K562 (cell line): ENCODE data around the gene SOX6. TPM values are rescaled to one million over a fixed set of nuclear protein-coding genes. Genes with fewer than 3 reads are reported as not detected.

Source experiments
- ATAC-seq: fragments of 200-7000 bp; cut with Tn5 transposase; 3 replicates; pipeline ENCODE4 v1.9.1; 2020; ENCODE audit warnings: moderate library complexity
- BruUV-seq: library from RNA; stranded (reverse); fragments of 400-500 nt; replicated peaks from 2 replicates; lab custom pipeline; 2021; lab: Mats Ljungman, UMichigan
- CTCF ChIA-PET: fragments of 300-600 bp; formaldehyde crosslinking; extraction: SDS; loops from one replicate; lab custom pipeline; 2021; ENCODE audit warnings: low intra/inter-chr PET ratio; lab: Yijun Ruan, JAX
- POLR2A ChIA-PET: fragments of 300-600, 350-650 bp; sonication (Branson Sonifier 250); formaldehyde crosslinking; extraction: SDS; loops from one replicate; lab custom pipeline; 2021; ENCODE audit warnings: antibody characterized with exemption, inconsistent platforms; lab: Yijun Ruan, JAX
- DNase-seq, 4 experiments: peaks; one replicate each; pipeline versions ENCODE4 v3.0.0 to v3.0.0-alpha.2; 2011 to 2018; ENCODE audit warnings: low spot score in 3 of 4, mixed read lengths in 3 of 4; ENCODE audit errors: extremely low read depth in 1 of 4
- FAIRE-seq: peaks from 2 replicates; lab custom pipeline; 2011; peaks lifted over from hg19 to GRCh38; lab: Jason Lieb, UNC
- H2AFZ ChIP-seq: 2 replicates; pipeline ENCODE4 v1.6.0; 2011; ENCODE audit warnings: low read depth, low read length, control low read depth, inconsistent platforms
- H3K27ac ChIP-seq: fragments of 200-600 bp; 3 replicates; pipeline ENCODE4 v1.8.0; 2011; ENCODE audit warnings: low read depth, mild to moderate bottlenecking, control low read depth, inconsistent platforms, low read length, moderate library complexity, mixed read lengths; ENCODE audit errors: extremely low read depth
- H3K27me3 ChIP-seq, 2 experiments: fragments of 300-600 bp in 1 of 2; 2 replicates in 1 of 2; 3 replicates in 1 of 2; pipeline versions ENCODE4 v1.6.0 to v1.8.0; 2011; ENCODE audit warnings: inconsistent platforms in 2 of 2, low read length in 2 of 2, mild to moderate bottlenecking in 1 of 2, mixed read lengths in 1 of 2, moderate library complexity in 1 of 2; ENCODE audit not compliant: control insufficient read depth in 2 of 2, insufficient read depth in 2 of 2
- H3K36me3 ChIP-seq: fragments of 300-600 bp; 3 replicates; pipeline ENCODE4 v1.8.0; 2011; ENCODE audit warnings: mild to moderate bottlenecking, low read length, inconsistent platforms; ENCODE audit not compliant: control insufficient read depth, insufficient read depth
- H3K4me1 ChIP-seq, 2 experiments: fragments of 200-600 bp in 1 of 2; replicated peaks in 1 of 2; 2 replicates in 1 of 2; 3 replicates in 1 of 2; pipeline versions ENCODE4 v1.5.1 to v1.8.0; 2011; ENCODE audit warnings: inconsistent platforms in 2 of 2, low read length in 2 of 2, mild to moderate bottlenecking in 1 of 2, mixed read lengths in 1 of 2, moderate library complexity in 1 of 2; ENCODE audit not compliant: control insufficient read depth in 2 of 2, insufficient read depth in 2 of 2
- H3K4me2 ChIP-seq: 2 replicates; pipeline ENCODE4 v1.6.1; 2011; ENCODE audit warnings: low read length, control low read depth, inconsistent platforms, mixed read lengths; ENCODE audit not compliant: insufficient read depth
- H3K4me3 ChIP-seq: fragments of 200-600 bp; sonication (generic), shearing (Covaris generic); 2 replicates; pipeline ENCODE4 v1.5.1; 2016; ENCODE audit warnings: control low read depth, inconsistent platforms
- H3K79me2 ChIP-seq: fragments of 200-600 bp; 3 replicates; pipeline ENCODE4 v1.8.0; 2011; ENCODE audit warnings: low read length, inconsistent platforms; ENCODE audit not compliant: control insufficient read depth, insufficient read depth
- H3K9ac ChIP-seq, 2 experiments: 2 replicates each; pipeline versions ENCODE4 v1.6.0 to v1.6.1; 2011; ENCODE audit warnings: low read depth in 2 of 2, low read length in 2 of 2, control low read depth in 1 of 2, inconsistent platforms in 1 of 2, mild to moderate bottlenecking in 1 of 2, mixed read lengths in 1 of 2; ENCODE audit not compliant: insufficient read depth in 1 of 2
- H3K9me1 ChIP-seq: one replicate; pipeline ENCODE4 v1.6.0; 2011; ENCODE audit warnings: inconsistent platforms, mild to moderate bottlenecking, low read length, moderate library complexity; ENCODE audit not compliant: control insufficient read depth, insufficient read depth
- H3K9me3 ChIP-seq: replicated peaks from 2 replicates; pipeline ENCODE4 v1.5.1; 2011; ENCODE audit warnings: low read depth, low read length, inconsistent platforms; ENCODE audit not compliant: control insufficient read depth, insufficient read depth
- H4K20me1 ChIP-seq: replicated peaks from 2 replicates; pipeline ENCODE4 v1.6.1; 2011; ENCODE audit warnings: low read length, inconsistent platforms, mixed read lengths; ENCODE audit not compliant: control insufficient read depth, insufficient read depth
- CBX8 ChIP-seq: fragments of 200-600 bp; sonication (generic); IDR thresholded peaks from 2 replicates; pipeline ENCODE4 v1.6.1; 2012; ENCODE audit warnings: borderline replicate concordance, mixed run types, low read depth, mild to moderate bottlenecking, moderate library complexity, mixed read lengths, low read length, control low read depth, inconsistent platforms; ENCODE audit not compliant: poor library complexity, severe bottlenecking; ENCODE audit errors: extremely low read depth
- DPF2 ChIP-seq: fragments of 450-650 bp; IDR thresholded peaks from 2 replicates; pipeline ENCODE4 v1.6.1; 2016
- ESRRA ChIP-seq: fragments of 450-650 bp; IDR thresholded peaks from 2 replicates; pipeline ENCODE4 v1.6.1; 2014; ENCODE audit warnings: low read depth, mild to moderate bottlenecking, moderate library complexity, borderline replicate concordance
- GATAD2A ChIP-seq: fragments of 450-650 bp; IDR thresholded peaks from 2 replicates; pipeline ENCODE4 v1.6.1; 2017
- HNRNPH1 ChIP-seq: fragments of 200-400 bp; formaldehyde crosslinking; optimal IDR thresholded peaks from 2 replicates; pipeline ENCODE3; 2017; ENCODE audit warnings: low read depth, mild to moderate bottlenecking, low read length, moderate library complexity
- NFRKB ChIP-seq: fragments of 450-650 bp; IDR thresholded peaks from 2 replicates; pipeline ENCODE4 v1.6.1; 2016; ENCODE audit warnings: low read depth
- RBM17 ChIP-seq: fragments of 200-400 bp; formaldehyde crosslinking; IDR thresholded peaks from 2 replicates; pipeline ENCODE4 v1.6.1; 2017; ENCODE audit warnings: low read depth, mild to moderate bottlenecking, low read length, borderline replicate concordance
- SETDB1 ChIP-seq: IDR thresholded peaks from one replicate; pipeline ENCODE4 v1.6.1; 2012; ENCODE audit warnings: low read length, control low read depth, inconsistent platforms
- SIN3A ChIP-seq, 2 experiments: fragments of 150-350 bp in 1 of 2; IDR thresholded peaks; 2 replicates each; pipeline ENCODE4 v1.6.1; 2011 to 2016; ENCODE audit warnings: borderline replicate concordance in 2 of 2, low read depth in 2 of 2, low read length in 2 of 2, mild to moderate bottlenecking in 2 of 2, moderate library complexity in 2 of 2; ENCODE audit not compliant: control insufficient read depth in 1 of 2
- SNIP1 ChIP-seq: fragments of 450-650 bp; IDR thresholded peaks from 2 replicates; pipeline ENCODE4 v1.7.1; 2017; ENCODE audit warnings: low read depth, mild to moderate bottlenecking
- ZBTB1 ChIP-seq: sonication (generic); formaldehyde crosslinking; IDR thresholded peaks from 2 replicates; pipeline ENCODE4 v1.8.1; 2023; ENCODE audit warnings: missing genetic modification reagents, low read depth, mild to moderate bottlenecking, borderline replicate concordance
- ZFP1 ChIP-seq: fragments of 450-650 bp; formaldehyde crosslinking; IDR thresholded peaks from 2 replicates; pipeline ENCODE4 v1.4.0; 2020; ENCODE audit warnings: mild to moderate bottlenecking, mixed read lengths
- ZNF277 ChIP-seq: fragments of 250-450 bp; sonication (Bioruptor Pico); IDR thresholded peaks from 2 replicates; pipeline ENCODE4 v1.8.0; 2022; ENCODE audit warnings: inconsistent platforms, mild to moderate bottlenecking, moderate library complexity, borderline replicate concordance
- ZNF324 ChIP-seq: fragments of 250-450 bp; sonication (Bioruptor Pico); IDR thresholded peaks from 2 replicates; pipeline ENCODE4 v1.4.0; 2020; ENCODE audit warnings: mild to moderate bottlenecking
- in situ Hi-C: fragments of 300-500 bp; cut with MboI; formaldehyde crosslinking; loops from 4 replicates; pipeline ENCODE4 v1.15.0; 2018; ENCODE audit warnings: inconsistent platforms, mixed read lengths
- intact Hi-C: fragments of 100-400 bp; cut with micrococcal nuclease; formaldehyde crosslinking; loops from 2 replicates; pipeline ENCODE4 v1.14.2; 2022
- polyA plus RNA-seq, 8 experiments: library from polyadenylated mRNA; depleted of rRNA in 4 of 8; stranded (reverse) in 5 of 8; unstranded in 3 of 8; fragments of >200 nt; fragmentation: Nextera tagmentation in 2 of 8; fragmentation: Illumina TruSeq in 1 of 8; extraction: Ambion mirVana in 2 of 8; extraction: Trizol in 1 of 8; gene quantifications; 2 replicates each; pipeline versions ENCODE4 v1.2.1 to v1.2.3, GENCODE V29; 2011 to 2014; ENCODE audit warnings: inconsistent platforms in 1 of 8, missing spikeins in 1 of 8
- total RNA-seq, 7 experiments: library from RNA; depleted of rRNA in 6 of 7; stranded (reverse); fragments of >200 nt in 6 of 7; fragmentation: Illumina TruSeq in 2 of 7; extraction: Trizol in 2 of 7; gene quantifications; 2 replicates each; pipeline versions ENCODE4 v1.2.1 to v1.2.3, GENCODE V29; 2011 to 2021; ENCODE audit warnings: low replicate concordance in 1 of 7
- TF ChIP-seq, protein P1 (sequence below): fragments of 450-650 bp; IDR thresholded peaks from 2 replicates; pipeline ENCODE4 v1.6.1; 2017; ENCODE audit warnings: antibody characterized with exemption, mild to moderate bottlenecking
- TF ChIP-seq, protein P2 (sequence below): sonication (generic); IDR thresholded peaks from 2 replicates; pipeline ENCODE4 v1.6.1; 2016

SOX6 gene
- total and polyA plus RNA-seq, 9 of the 15 experiments (the other 6 are each of a cell fraction or from before 2014, with no cell fraction given) = 0.89 to 8.7 (median 5.7) TPM

GRCh38 chr11:16380941-16381568 lies 24.7 kb upstream of the SOX6 start:
- ChIA-PET CTCF (no interaction called here), POLR2A (no interaction called here)
- BruUV-seq = no TSS peak
- Histone ChIP-seq H3K36me3 (no peaks in the 10 kb centered on the region), H3K79me2 (peaks cover 6% of the 10 kb centered on the region; the same call in 1 of the 3 replicates), H3K9me3 (no peaks in the 10 kb centered on the region), H3K9ac (peak overlapping the region in 1 of 2 experiments; percentile 51; a peak in 2 of 4 replicates), H3K4me3 (no peak overlapping the region), H3K4me2 (peak overlapping the region; percentile 19; the same call in 1 of the 2 replicates), H3K27me3 (no peaks in the 10 kb centered on the region), H2AFZ (peak overlapping the region; percentile 81; the same call in 1 of the 2 replicates), H3K9me1 (no peaks in the 10 kb centered on the region), H3K27ac (peak overlapping the region; percentile 62; the same call in 2 of the 3 replicates), H4K20me1 (no peaks in the 10 kb centered on the region), H3K4me1 (peaks cover 0 to 15% of the 10 kb centered on the region in 2 experiments; a peak in 3 of 5 replicates)
- DNase-seq (peak in 1 of 4 experiments; percentile 35), FAIRE-seq (no peak), ATAC-seq (peak; percentile 6; the same call in 2 of the 3 replicates)
- intact Hi-C loops = loop anchor here (5.0 to 10.0 kb wide), 2 partner anchors 64 to 221 kb away; no protein-coding TSS in a partner anchor
- in situ Hi-C loops = no loop called here
- TF ChIP-seq SNIP1 = no peak
- TF ChIP-seq NFRKB = no peak
- TF ChIP-seq, protein P1, sequence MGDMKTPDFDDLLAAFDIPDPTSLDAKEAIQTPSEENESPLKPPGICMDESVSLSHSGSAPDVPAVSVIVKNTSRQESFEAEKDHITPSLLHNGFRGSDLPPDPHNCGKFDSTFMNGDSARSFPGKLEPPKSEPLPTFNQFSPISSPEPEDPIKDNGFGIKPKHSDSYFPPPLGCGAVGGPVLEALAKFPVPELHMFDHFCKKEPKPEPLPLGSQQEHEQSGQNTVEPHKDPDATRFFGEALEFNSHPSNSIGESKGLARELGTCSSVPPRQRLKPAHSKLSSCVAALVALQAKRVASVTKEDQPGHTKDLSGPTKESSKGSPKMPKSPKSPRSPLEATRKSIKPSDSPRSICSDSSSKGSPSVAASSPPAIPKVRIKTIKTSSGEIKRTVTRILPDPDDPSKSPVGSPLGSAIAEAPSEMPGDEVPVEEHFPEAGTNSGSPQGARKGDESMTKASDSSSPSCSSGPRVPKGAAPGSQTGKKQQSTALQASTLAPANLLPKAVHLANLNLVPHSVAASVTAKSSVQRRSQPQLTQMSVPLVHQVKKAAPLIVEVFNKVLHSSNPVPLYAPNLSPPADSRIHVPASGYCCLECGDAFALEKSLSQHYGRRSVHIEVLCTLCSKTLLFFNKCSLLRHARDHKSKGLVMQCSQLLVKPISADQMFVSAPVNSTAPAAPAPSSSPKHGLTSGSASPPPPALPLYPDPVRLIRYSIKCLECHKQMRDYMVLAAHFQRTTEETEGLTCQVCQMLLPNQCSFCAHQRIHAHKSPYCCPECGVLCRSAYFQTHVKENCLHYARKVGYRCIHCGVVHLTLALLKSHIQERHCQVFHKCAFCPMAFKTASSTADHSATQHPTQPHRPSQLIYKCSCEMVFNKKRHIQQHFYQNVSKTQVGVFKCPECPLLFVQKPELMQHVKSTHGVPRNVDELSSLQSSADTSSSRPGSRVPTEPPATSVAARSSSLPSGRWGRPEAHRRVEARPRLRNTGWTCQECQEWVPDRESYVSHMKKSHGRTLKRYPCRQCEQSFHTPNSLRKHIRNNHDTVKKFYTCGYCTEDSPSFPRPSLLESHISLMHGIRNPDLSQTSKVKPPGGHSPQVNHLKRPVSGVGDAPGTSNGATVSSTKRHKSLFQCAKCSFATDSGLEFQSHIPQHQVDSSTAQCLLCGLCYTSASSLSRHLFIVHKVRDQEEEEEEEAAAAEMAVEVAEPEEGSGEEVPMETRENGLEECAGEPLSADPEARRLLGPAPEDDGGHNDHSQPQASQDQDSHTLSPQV = no peak
- TF ChIP-seq, protein P2, sequence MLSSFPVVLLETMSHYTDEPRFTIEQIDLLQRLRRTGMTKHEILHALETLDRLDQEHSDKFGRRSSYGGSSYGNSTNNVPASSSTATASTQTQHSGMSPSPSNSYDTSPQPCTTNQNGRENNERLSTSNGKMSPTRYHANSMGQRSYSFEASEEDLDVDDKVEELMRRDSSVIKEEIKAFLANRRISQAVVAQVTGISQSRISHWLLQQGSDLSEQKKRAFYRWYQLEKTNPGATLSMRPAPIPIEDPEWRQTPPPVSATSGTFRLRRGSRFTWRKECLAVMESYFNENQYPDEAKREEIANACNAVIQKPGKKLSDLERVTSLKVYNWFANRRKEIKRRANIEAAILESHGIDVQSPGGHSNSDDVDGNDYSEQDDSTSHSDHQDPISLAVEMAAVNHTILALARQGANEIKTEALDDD = peak; percentile 67
- TF ChIP-seq ESRRA = no peak
- no peak for TF ChIP-seq ZNF277 (CRISPR knock-in tag)
- TF ChIP-seq HNRNPH1 = no peak
- TF ChIP-seq GATAD2A = no peak
- 0 out of 2 replicates have a peak, but pooled peaks have one; percentile 17 for TF ChIP-seq DPF2
- no peak for TF ChIP-seq RBM17
- no peak for TF ChIP-seq SIN3A (IDR thresholded peaks at IDR 0.05; ENCODE audit: borderline replicate concordance in 2 of 2, control insufficient read depth in 1 of 2, low read depth in 2 of 2, low read length in 2 of 2)
- TF ChIP-seq ZNF324 (CRISPR knock-in tag) = no peak
- TF ChIP-seq ZBTB1 (CRISPR knock-in tag) = no peak
- TF ChIP-seq CBX8 = no peak
- TF ChIP-seq ZFP1 = no peak
- no peak for TF ChIP-seq SETDB1
